ENCODE results near the gene AHI1. TPM values are rescaled to one million over a fixed set of nuclear protein-coding genes. Genes with fewer than 3 reads are reported as not detected.
"Not testable (repeated sequence)": the region's sequence is repeated elsewhere in the genome, so short reads cannot be mapped to it uniquely, and the experiment has no call there.

AHI1 gene
- total RNA-seq, 2 donors from 2014 or later = 16.4 to 49.6 TPM

- ATAC-seq (no peak), DNase-seq (ENCODE audit: low spot score) (no peak)
- H3K9me3 Mint-ChIP-seq = no peaks in the 10 kb centered on the region
- no peak overlapping the region for H3K27ac Mint-ChIP-seq
- no peaks in the 10 kb centered on the region for H3K27me3 Mint-ChIP-seq
- H3K4me3 Mint-ChIP-seq = no peak overlapping the region
- peaks cover 4 to 6% of the 10 kb centered on the region in 2 donors for H3K4me1 Mint-ChIP-seq (ENCODE audit: low read depth in 2 of 2)
- H3K36me3 Mint-ChIP-seq = no peaks in the 10 kb centered on the region
Measured at GRCh38 chr6:135344526-135344925, 153.0 kb downstream of the AHI1 start.

- DNase-seq (ENCODE audit: low spot score); H3K27me3 Mint-ChIP-seq; H3K36me3 Mint-ChIP-seq; ATAC-seq; H3K4me1 Mint-ChIP-seq (ENCODE audit: low read depth in 2 of 2); H3K27ac Mint-ChIP-seq; H3K9me3 Mint-ChIP-seq; H3K4me3 Mint-ChIP-seq: not testable (repeated sequence)
Measured at GRCh38 chr6:135339920-135340319, 157.6 kb downstream of the AHI1 start.

- ATAC-seq (no peak), DNase-seq (ENCODE audit: low spot score) (no peak)
- no peaks in the 10 kb centered on the region for H3K27me3 Mint-ChIP-seq
- H3K4me3 Mint-ChIP-seq = no peak overlapping the region
- no peaks in the 10 kb centered on the region for H3K9me3 Mint-ChIP-seq
- peaks cover 4 to 15% of the 10 kb centered on the region in 2 donors for H3K4me1 Mint-ChIP-seq (ENCODE audit: low read depth in 2 of 2)
- H3K27ac Mint-ChIP-seq = no peak overlapping the region
- peaks cover 4% of the 10 kb centered on the region for H3K36me3 Mint-ChIP-seq
Measured at GRCh38 chr6:135334169-135334568, 163.4 kb downstream of the AHI1 start.

- H3K27me3 Mint-ChIP-seq = no peaks in the 10 kb centered on the region
- peak overlapping the region; percentile 42 for H3K4me3 Mint-ChIP-seq
- no peaks in the 10 kb centered on the region for H3K9me3 Mint-ChIP-seq
- peaks cover 4 to 15% of the 10 kb centered on the region in 2 donors for H3K4me1 Mint-ChIP-seq (ENCODE audit: low read depth in 2 of 2)
- DNase-seq (ENCODE audit: low spot score) = no peak
- H3K27ac Mint-ChIP-seq = peak overlapping the region in 1 of 2 donors; percentile 27
- peaks cover 5% of the 10 kb centered on the region for H3K36me3 Mint-ChIP-seq
- ATAC-seq = peak; percentile 48 to 64
Measured at GRCh38 chr6:135331002-135331401, 166.5 kb downstream of the AHI1 start.

- Mint-ChIP-seq H3K4me3 (no peak overlapping the region), H3K36me3 (peaks cover 5% of the 10 kb centered on the region), H3K4me1 (ENCODE audit: low read depth in 2 of 2) (peaks cover 4 to 22% of the 10 kb centered on the region in 2 donors), H3K27me3 (no peaks in the 10 kb centered on the region), H3K9me3 (no peaks in the 10 kb centered on the region), H3K27ac (peak overlapping the region in 1 of 2 donors; percentile 27)
- ATAC-seq (peak; percentile 62 to 86), DNase-seq (ENCODE audit: low spot score) (no peak)
Measured at GRCh38 chr6:135329851-135330803, 167.4 kb downstream of the AHI1 start.

GRCh38 chr6:135328136-135328535 is 169.4 kb downstream of the AHI1 start:
- Mint-ChIP-seq H3K27me3 (no peaks in the 10 kb centered on the region), H3K9me3 (no peaks in the 10 kb centered on the region), H3K27ac (no peak overlapping the region), H3K36me3 (peaks cover 5% of the 10 kb centered on the region), H3K4me3 (no peak overlapping the region), H3K4me1 (ENCODE audit: low read depth in 2 of 2) (peaks cover 6 to 20% of the 10 kb centered on the region in 2 donors)
- ATAC-seq = no peak
- no peak for DNase-seq (ENCODE audit: low spot score)

- no peak for DNase-seq (ENCODE audit: low spot score)
- no peaks in the 10 kb centered on the region for H3K9me3 Mint-ChIP-seq
- peaks cover 5% of the 10 kb centered on the region for H3K36me3 Mint-ChIP-seq
- no peaks in the 10 kb centered on the region for H3K27me3 Mint-ChIP-seq
- H3K4me3 Mint-ChIP-seq = no peak overlapping the region
- peaks cover 9 to 24% of the 10 kb centered on the region in 2 donors for H3K4me1 Mint-ChIP-seq (ENCODE audit: low read depth in 2 of 2)
- peak overlapping the region in 1 of 2 donors; percentile 8 for H3K27ac Mint-ChIP-seq
- ATAC-seq = no peak
Measured at GRCh38 chr6:135325624-135326424, 171.7 kb downstream of the AHI1 start.

GRCh38 chr6:135324531-135324930 is 173.0 kb downstream of the AHI1 start:
- no peaks in the 10 kb centered on the region for H3K9me3 Mint-ChIP-seq
- DNase-seq (ENCODE audit: low spot score) (no peak), ATAC-seq (no peak)
- H3K36me3 Mint-ChIP-seq = peaks cover 5% of the 10 kb centered on the region
- H3K4me3 Mint-ChIP-seq = no peak overlapping the region
- H3K27ac Mint-ChIP-seq = no peak overlapping the region
- peaks cover 9 to 20% of the 10 kb centered on the region in 2 donors for H3K4me1 Mint-ChIP-seq (ENCODE audit: low read depth in 2 of 2)
- no peaks in the 10 kb centered on the region for H3K27me3 Mint-ChIP-seq

GRCh38 chr6:135323979-135324378 is 173.6 kb downstream of the AHI1 start:
- Mint-ChIP-seq H3K27ac (peak overlapping the region in 1 of 2 donors; percentile 32), H3K4me3 (no peak overlapping the region), H3K27me3 (no peaks in the 10 kb centered on the region), H3K4me1 (ENCODE audit: low read depth in 2 of 2) (peaks cover 9 to 18% of the 10 kb centered on the region in 2 donors), H3K36me3 (no peaks in the 10 kb centered on the region), H3K9me3 (no peaks in the 10 kb centered on the region)
- ATAC-seq = no peak
- DNase-seq (ENCODE audit: low spot score) = no peak

- H3K36me3 Mint-ChIP-seq = no peaks in the 10 kb centered on the region
- DNase-seq (ENCODE audit: low spot score) = no peak
- H3K4me1 Mint-ChIP-seq (ENCODE audit: low read depth in 2 of 2) = peaks cover 9 to 18% of the 10 kb centered on the region in 2 donors
- H3K9me3 Mint-ChIP-seq = no peaks in the 10 kb centered on the region
- peak overlapping the region; percentile 59 for H3K4me3 Mint-ChIP-seq
- peak overlapping the region in 1 of 2 donors; percentile 12 for H3K27ac Mint-ChIP-seq
- no peaks in the 10 kb centered on the region for H3K27me3 Mint-ChIP-seq
- ATAC-seq = peak; percentile 84 to 92
Measured at GRCh38 chr6:135323202-135323668, 174.3 kb downstream of the AHI1 start.

GRCh38 chr6:135322427-135323201 is 174.9 kb downstream of the AHI1 start:
- no peak for ATAC-seq
- H3K36me3 Mint-ChIP-seq = no peaks in the 10 kb centered on the region
- no peak for DNase-seq (ENCODE audit: low spot score)
- H3K4me1 Mint-ChIP-seq (ENCODE audit: low read depth in 2 of 2) = peaks cover 9 to 18% of the 10 kb centered on the region in 2 donors
- H3K27me3 Mint-ChIP-seq = no peaks in the 10 kb centered on the region
- H3K9me3 Mint-ChIP-seq = no peaks in the 10 kb centered on the region
- H3K4me3 Mint-ChIP-seq = peak overlapping the region; percentile 59
- H3K27ac Mint-ChIP-seq = peak overlapping the region in 1 of 2 donors; percentile 12

GRCh38 chr6:135320721-135321621 is 176.6 kb downstream of the AHI1 start:
- no peak overlapping the region for H3K4me3 Mint-ChIP-seq
- H3K27me3 Mint-ChIP-seq = no peaks in the 10 kb centered on the region
- peaks cover 9 to 18% of the 10 kb centered on the region in 2 donors for H3K4me1 Mint-ChIP-seq (ENCODE audit: low read depth in 2 of 2)
- H3K36me3 Mint-ChIP-seq = peaks cover 8% of the 10 kb centered on the region
- peak overlapping the region in 1 of 2 donors; percentile 42 for H3K27ac Mint-ChIP-seq
- ATAC-seq (no peak), DNase-seq (ENCODE audit: low spot score) (no peak)
- H3K9me3 Mint-ChIP-seq = no peaks in the 10 kb centered on the region
